ENCODE results near the gene RABGGTB.
"Not testable (repeated sequence)": the region's sequence is repeated elsewhere in the genome, so short reads cannot be mapped to it uniquely, and the experiment has no call there.

Gene RABGGTB

GRCh38 chr1:75796376-75797272 is 10.6 kb downstream of the RABGGTB start, which contains the start of gene MSH4:
Gene MSH4 (plus strand): TSS chr1:75796882. CDS start chr1:75796986, 104 bp downstream.
- DNase-seq = no peak

GRCh38 chr1:75797273-75797588 is 11.2 kb downstream of the RABGGTB start:
- no peak for DNase-seq

- DNase-seq = no peak
Measured at GRCh38 chr1:75797606-75798216, 11.7 kb downstream of the RABGGTB start.

GRCh38 chr1:75801480-75801879 is 15.4 kb downstream of the RABGGTB start:
- DNase-seq = not testable (repeated sequence)

- no peak for DNase-seq
Measured at GRCh38 chr1:75808921-75809320, 22.9 kb downstream of the RABGGTB start.

- not testable (repeated sequence) for DNase-seq
Measured at GRCh38 chr1:75810113-75810512, 24.1 kb downstream of the RABGGTB start.

- no peak for DNase-seq
Measured at GRCh38 chr1:75811211-75811981, 25.3 kb downstream of the RABGGTB start.

GRCh38 chr1:75812065-75812464 is 26.0 kb downstream of the RABGGTB start:
- no peak for DNase-seq

- DNase-seq = not testable (repeated sequence)
Measured at GRCh38 chr1:75823596-75823995, 37.5 kb downstream of the RABGGTB start.

GRCh38 chr1:75836528-75837100 is 50.6 kb downstream of the RABGGTB start:
- DNase-seq = no peak

- no peak for DNase-seq
Measured at GRCh38 chr1:75838079-75838478, 52.0 kb downstream of the RABGGTB start.

- no peak for DNase-seq
Measured at GRCh38 chr1:75841421-75841820, 55.4 kb downstream of the RABGGTB start.

All from GOT3 (cell line).